ENCODE results near the gene ANKRD11.

ANKRD11 gene

GRCh38 chr16:89375021-89375420 lies 115.3 kb downstream of the ANKRD11 start:
- H3K27ac ChIP-seq, result no peak overlapping the region
- H4K20me1 ChIP-seq (ENCODE audit: insufficient read depth), result peaks cover 81% of the 10 kb centered on the region
- H3K27me3 ChIP-seq (ENCODE audit: insufficient read depth, low read depth), result no peaks in the 10 kb centered on the region
- H3K79me2 ChIP-seq (ENCODE audit: insufficient read depth, low read depth), result peaks cover 100% of the 10 kb centered on the region
- H3K4me2 ChIP-seq, result no peak overlapping the region
- no peak overlapping the region for H3K4me3 ChIP-seq (IDR thresholded peaks at IDR 0.05; ENCODE audit: insufficient read depth, low read depth, low read length)
- TF ChIP-seq, protein P1, sequence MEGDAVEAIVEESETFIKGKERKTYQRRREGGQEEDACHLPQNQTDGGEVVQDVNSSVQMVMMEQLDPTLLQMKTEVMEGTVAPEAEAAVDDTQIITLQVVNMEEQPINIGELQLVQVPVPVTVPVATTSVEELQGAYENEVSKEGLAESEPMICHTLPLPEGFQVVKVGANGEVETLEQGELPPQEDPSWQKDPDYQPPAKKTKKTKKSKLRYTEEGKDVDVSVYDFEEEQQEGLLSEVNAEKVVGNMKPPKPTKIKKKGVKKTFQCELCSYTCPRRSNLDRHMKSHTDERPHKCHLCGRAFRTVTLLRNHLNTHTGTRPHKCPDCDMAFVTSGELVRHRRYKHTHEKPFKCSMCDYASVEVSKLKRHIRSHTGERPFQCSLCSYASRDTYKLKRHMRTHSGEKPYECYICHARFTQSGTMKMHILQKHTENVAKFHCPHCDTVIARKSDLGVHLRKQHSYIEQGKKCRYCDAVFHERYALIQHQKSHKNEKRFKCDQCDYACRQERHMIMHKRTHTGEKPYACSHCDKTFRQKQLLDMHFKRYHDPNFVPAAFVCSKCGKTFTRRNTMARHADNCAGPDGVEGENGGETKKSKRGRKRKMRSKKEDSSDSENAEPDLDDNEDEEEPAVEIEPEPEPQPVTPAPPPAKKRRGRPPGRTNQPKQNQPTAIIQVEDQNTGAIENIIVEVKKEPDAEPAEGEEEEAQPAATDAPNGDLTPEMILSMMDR (conservative IDR thresholded peaks at IDR 0.05; ENCODE audit: low read depth, low read length), result no peak
- H2AFZ ChIP-seq (ENCODE audit: low read depth), result no peak overlapping the region
- no peaks in the 10 kb centered on the region for H3K4me1 ChIP-seq (ENCODE audit: low read depth, poor library complexity, severe bottlenecking)
- no peaks in the 10 kb centered on the region for H3K36me3 ChIP-seq (ENCODE audit: insufficient read depth)
- H3K9ac ChIP-seq, result no peak overlapping the region

- no peak overlapping the region for H3K4me2 ChIP-seq
- H2AFZ ChIP-seq (ENCODE audit: low read depth), result no peak overlapping the region
- H3K4me1 ChIP-seq (ENCODE audit: low read depth, poor library complexity, severe bottlenecking), result peaks cover 3% of the 10 kb centered on the region
- TF ChIP-seq, protein P1 (conservative IDR thresholded peaks at IDR 0.05; ENCODE audit: low read depth, low read length), result no peak
- H3K9ac ChIP-seq, result no peak overlapping the region
- H3K4me3 ChIP-seq (IDR thresholded peaks at IDR 0.05; ENCODE audit: insufficient read depth, low read depth, low read length), result no peak overlapping the region
- peaks cover 100% of the 10 kb centered on the region for H3K79me2 ChIP-seq (ENCODE audit: insufficient read depth, low read depth)
- H3K27ac ChIP-seq, result no peak overlapping the region
- no peaks in the 10 kb centered on the region for H3K27me3 ChIP-seq (ENCODE audit: insufficient read depth, low read depth)
- peaks cover 84% of the 10 kb centered on the region for H4K20me1 ChIP-seq (ENCODE audit: insufficient read depth)
- H3K36me3 ChIP-seq (ENCODE audit: insufficient read depth), result no peaks in the 10 kb centered on the region
Measured at GRCh38 chr16:89374393-89374960, 115.9 kb downstream of the ANKRD11 start.

- no peak overlapping the region for H3K4me2 ChIP-seq
- no peaks in the 10 kb centered on the region for H3K36me3 ChIP-seq (ENCODE audit: insufficient read depth)
- no peak overlapping the region for H3K9ac ChIP-seq
- H2AFZ ChIP-seq (ENCODE audit: low read depth), result no peak overlapping the region
- peaks cover 100% of the 10 kb centered on the region for H3K79me2 ChIP-seq (ENCODE audit: insufficient read depth, low read depth)
- H3K4me3 ChIP-seq (IDR thresholded peaks at IDR 0.05; ENCODE audit: insufficient read depth, low read depth, low read length), result no peak overlapping the region
- TF ChIP-seq, protein P1 (conservative IDR thresholded peaks at IDR 0.05; ENCODE audit: low read depth, low read length), result no peak
- no peak overlapping the region for H3K27ac ChIP-seq
- H4K20me1 ChIP-seq (ENCODE audit: insufficient read depth), result peaks cover 84% of the 10 kb centered on the region
- no peaks in the 10 kb centered on the region for H3K27me3 ChIP-seq (ENCODE audit: insufficient read depth, low read depth)
- peaks cover 8% of the 10 kb centered on the region for H3K4me1 ChIP-seq (ENCODE audit: low read depth, poor library complexity, severe bottlenecking)
Measured at GRCh38 chr16:89373355-89374110, 116.8 kb downstream of the ANKRD11 start.

GRCh38 chr16:89371968-89372634 lies 118.3 kb downstream of the ANKRD11 start:
- no peaks in the 10 kb centered on the region for H3K36me3 ChIP-seq (ENCODE audit: insufficient read depth)

More at GRCh38 chr16:89371968-89372634, 118.3 kb downstream of the ANKRD11 start:
- H3K9ac ChIP-seq, result no peak overlapping the region
- no peak overlapping the region for H2AFZ ChIP-seq (ENCODE audit: low read depth)
- no peaks in the 10 kb centered on the region for H3K27me3 ChIP-seq (ENCODE audit: insufficient read depth, low read depth)
- H3K4me2 ChIP-seq, result no peak overlapping the region
- no peak overlapping the region for H3K4me3 ChIP-seq (IDR thresholded peaks at IDR 0.05; ENCODE audit: insufficient read depth, low read depth, low read length)
- peaks cover 9% of the 10 kb centered on the region for H3K4me1 ChIP-seq (ENCODE audit: low read depth, poor library complexity, severe bottlenecking)
- H3K79me2 ChIP-seq (ENCODE audit: insufficient read depth, low read depth), result peaks cover 100% of the 10 kb centered on the region
- peaks cover 84% of the 10 kb centered on the region for H4K20me1 ChIP-seq (ENCODE audit: insufficient read depth)
- TF ChIP-seq, protein P1 (conservative IDR thresholded peaks at IDR 0.05; ENCODE audit: low read depth, low read length), result no peak
- no peak overlapping the region for H3K27ac ChIP-seq

Data from KMS-11 (cell line).